ENCODE data around the gene COX19. TPM values are rescaled to one million over a fixed set of nuclear protein-coding genes. Genes with fewer than 3 reads are reported as not detected.

The COX19 gene
- total and polyA plus RNA-seq, 7 donors = 5.1 to 12.7 (median 9.2) TPM

- 94 to 96% methylated on average over 28 of the region's 28 CpGs for WGBS, 2 donors
These were observed 39.4 kb downstream of the COX19 start for GRCh38 chr7:935874-936385.

GRCh38 chr7:935164-935873 is 40.0 kb downstream of the COX19 start:
- H3K27me3 ChIP-seq = no peaks in the 10 kb centered on the region
- TF ChIP-seq EP300 (IDR thresholded peaks at IDR 0.05) = no peak
- TF ChIP-seq CTCF (IDR thresholded peaks at IDR 0.05) = no peak
- TF ChIP-seq POLR2AphosphoS5 (IDR thresholded peaks at IDR 0.05) = no peak
- TF ChIP-seq POLR2A (IDR thresholded peaks at IDR 0.05) = no peak
- no peak overlapping the region for H3K27ac ChIP-seq
- no peaks in the 10 kb centered on the region for H3K9me3 ChIP-seq
- peaks cover 0 to 5% (median 0%) of the 10 kb centered on the region in 4 donors for H3K36me3 ChIP-seq
- intact Hi-C loops (cut with DNase I) = no loop called here
- peak; percentile 55 for DNase-seq
- H3K4me1 ChIP-seq = no peaks in the 10 kb centered on the region
- 86 to 88% methylated on average over 46 of the region's 46 CpGs for WGBS, 2 donors
- no peak overlapping the region for H3K4me3 ChIP-seq

More at GRCh38 chr7:935874-936385, 39.4 kb downstream of the COX19 start:
- Histone ChIP-seq H3K36me3 (peaks cover 0 to 5% (median 0%) of the 10 kb centered on the region in 4 donors), H3K27ac (no peak overlapping the region), H3K4me3 (no peak overlapping the region), H3K4me1 (no peaks in the 10 kb centered on the region), H3K9me3 (no peaks in the 10 kb centered on the region), H3K27me3 (no peaks in the 10 kb centered on the region)
- TF ChIP-seq POLR2A (IDR thresholded peaks at IDR 0.05) (no peak), POLR2AphosphoS5 (IDR thresholded peaks at IDR 0.05) (no peak), EP300 (IDR thresholded peaks at IDR 0.05) (no peak), CTCF (IDR thresholded peaks at IDR 0.05) (no peak)
- intact Hi-C loops (cut with DNase I) = no loop called here
- no peak for DNase-seq

- peaks cover 0 to under 1% (median under 1%) of the 10 kb centered on the region in 4 donors for H3K4me1 ChIP-seq
- H3K27ac ChIP-seq = no peak overlapping the region
- 85 to 89% methylated on average over 34 of the region's 34 CpGs for WGBS, 2 donors
- H3K9me3 ChIP-seq = no peaks in the 10 kb centered on the region
- intact Hi-C loops (cut with DNase I) = no loop called here
- DNase-seq = peak; percentile 54
- peaks cover 0 to 5% (median 0%) of the 10 kb centered on the region in 4 donors for H3K36me3 ChIP-seq
- H3K4me3 ChIP-seq = no peak overlapping the region
- H3K27me3 ChIP-seq = no peaks in the 10 kb centered on the region
- TF ChIP-seq CTCF (IDR thresholded peaks at IDR 0.05) (no peak), POLR2AphosphoS5 (IDR thresholded peaks at IDR 0.05) (no peak), POLR2A (IDR thresholded peaks at IDR 0.05) (no peak), EP300 (IDR thresholded peaks at IDR 0.05) (no peak)
These were observed 40.7 kb downstream of the COX19 start for GRCh38 chr7:934469-935163.

GRCh38 chr7:932651-932975 is 42.7 kb downstream of the COX19 start:
- Histone ChIP-seq H3K4me1 (peaks cover 0 to 19% (median 12%) of the 10 kb centered on the region in 4 donors), H3K36me3 (peaks cover 0 to 5% (median 0%) of the 10 kb centered on the region in 4 donors), H3K9me3 (no peaks in the 10 kb centered on the region), H3K27me3 (no peaks in the 10 kb centered on the region), H3K27ac (no peak overlapping the region), H3K4me3 (no peak overlapping the region)
- WGBS, 2 donors = 88 to 96% methylated on average over 11 of the region's 11 CpGs
- DNase-seq = no peak
- intact Hi-C loops (cut with DNase I) = no loop called here
- TF ChIP-seq POLR2A (IDR thresholded peaks at IDR 0.05) = no peak
- TF ChIP-seq POLR2AphosphoS5 (IDR thresholded peaks at IDR 0.05) = no peak
- TF ChIP-seq EP300 (IDR thresholded peaks at IDR 0.05) = no peak
